Smooth muscle cell (in vitro differentiated cells): ENCODE measurements around the gene SRSF8. TPM values are rescaled to one million over a fixed set of nuclear protein-coding genes. Genes with fewer than 3 reads are reported as not detected.

Source experiments
- DNase-seq: peaks from one replicate; lab custom pipeline; 2025; ENCODE audit not compliant: unreplicated experiment; lab: John Stamatoyannopoulos, UW
- H2AFZ ChIP-seq: fragments of 200-600 bp; sonication (generic); 2 replicates; pipeline ENCODE4 v1.6.0; 2016; ENCODE audit warnings: antibody characterized with exemption, low read depth, mild to moderate bottlenecking
- H3F3A ChIP-seq: fragments of 200-600 bp; sonication (generic); 2 replicates; pipeline ENCODE4 v1.6.0; 2017; ENCODE audit warnings: antibody characterized with exemption, low read depth
- H3K27ac ChIP-seq: fragments of 200-600 bp; sonication (generic); 2 replicates; pipeline ENCODE4 v1.5.1; 2016; ENCODE audit warnings: low read depth, mild to moderate bottlenecking
- H3K27me3 ChIP-seq: fragments of 200-600 bp; sonication (generic); 2 replicates; pipeline ENCODE4 v1.6.1; 2016; ENCODE audit warnings: low read depth, mild to moderate bottlenecking
- H3K36me3 ChIP-seq: fragments of 200-600 bp; sonication (generic); 2 replicates; pipeline ENCODE4 v1.5.1; 2016; ENCODE audit warnings: low read depth
- H3K4me1 ChIP-seq: fragments of 200-600 bp; sonication (generic); 2 replicates; pipeline ENCODE4 v1.5.1; 2016; ENCODE audit warnings: low read depth
- H3K4me2 ChIP-seq: fragments of 200-600 bp; sonication (generic); 2 replicates; pipeline ENCODE4 v1.6.0; 2016; ENCODE audit warnings: mild to moderate bottlenecking
- H3K4me3 ChIP-seq: fragments of 200-600 bp; sonication (generic); 2 replicates; pipeline ENCODE4 v1.5.1; 2016; ENCODE audit warnings: mild to moderate bottlenecking
- H3K79me2 ChIP-seq: fragments of 200-600 bp; sonication (generic); 2 replicates; pipeline ENCODE4 v1.6.0; 2016; ENCODE audit warnings: low read depth, mild to moderate bottlenecking
- H3K9ac ChIP-seq: fragments of 200-600 bp; sonication (generic); 2 replicates; pipeline ENCODE4 v1.6.0; 2016; ENCODE audit warnings: low read depth
- H3K9me3 ChIP-seq: fragments of 200-600 bp; sonication (generic); replicated peaks from 2 replicates; pipeline ENCODE4 v1.5.1; 2016; ENCODE audit warnings: low read depth
- H4K20me1 ChIP-seq: fragments of 200-600 bp; sonication (generic); 2 replicates; pipeline ENCODE4 v1.6.0; 2016; ENCODE audit warnings: low read depth
- CTCF ChIP-seq: fragments of 200-600 bp; sonication (generic); IDR thresholded peaks from 2 replicates; pipeline ENCODE4 v1.5.1; 2017; ENCODE audit warnings: borderline replicate concordance, mild to moderate bottlenecking, antibody characterized with exemption; ENCODE audit not compliant: insufficient read depth, poor library complexity, severe bottlenecking
- WGBS: methylation state at CpG from one replicate; pipeline ENCODE4 v1.1.7; 2016; ENCODE audit warnings: low lambda C conversion rate; 5-methylcytosine and 5-hydroxymethylcytosine counted together
- polyA plus RNA-seq: library from polyadenylated mRNA; unstranded; fragments of >200 nt; fragmentation: Nextera tagmentation; extraction: Ambion mirVana; gene quantifications from 2 replicates; pipeline ENCODE4 v1.2.1, GENCODE V29; 2016
- total RNA-seq: library from RNA; depleted of rRNA; stranded (reverse); fragments of >200 nt; gene quantifications from 2 replicates; pipeline ENCODE4 v1.2.3, GENCODE V29; 2014

SRSF8 gene
- total and polyA plus RNA-seq, 2 experiments from 2014 or later, result 40.5 to 43.5 TPM

- TF ChIP-seq CTCF, result no peak
- WGBS, result 93% methylated on average over 1 of the region's 1 CpG
- Histone ChIP-seq H3K4me1 (peaks cover 10% of the 10 kb centered on the region), H3K4me3 (no peak overlapping the region), H3F3A (peaks cover 11% of the 10 kb centered on the region), H3K36me3 (no peaks in the 10 kb centered on the region), H4K20me1 (no peaks in the 10 kb centered on the region), H2AFZ (no peak overlapping the region), H3K27ac (no peak overlapping the region), H3K4me2 (no peak overlapping the region), H3K9ac (no peak overlapping the region), H3K79me2 (peaks cover 17% of the 10 kb centered on the region), H3K27me3 (no peaks in the 10 kb centered on the region), H3K9me3 (no peaks in the 10 kb centered on the region)
- DNase-seq, result no peak
These were observed 20.3 kb downstream of the SRSF8 start for GRCh38 chr11:95086836-95087570.

DNA sequence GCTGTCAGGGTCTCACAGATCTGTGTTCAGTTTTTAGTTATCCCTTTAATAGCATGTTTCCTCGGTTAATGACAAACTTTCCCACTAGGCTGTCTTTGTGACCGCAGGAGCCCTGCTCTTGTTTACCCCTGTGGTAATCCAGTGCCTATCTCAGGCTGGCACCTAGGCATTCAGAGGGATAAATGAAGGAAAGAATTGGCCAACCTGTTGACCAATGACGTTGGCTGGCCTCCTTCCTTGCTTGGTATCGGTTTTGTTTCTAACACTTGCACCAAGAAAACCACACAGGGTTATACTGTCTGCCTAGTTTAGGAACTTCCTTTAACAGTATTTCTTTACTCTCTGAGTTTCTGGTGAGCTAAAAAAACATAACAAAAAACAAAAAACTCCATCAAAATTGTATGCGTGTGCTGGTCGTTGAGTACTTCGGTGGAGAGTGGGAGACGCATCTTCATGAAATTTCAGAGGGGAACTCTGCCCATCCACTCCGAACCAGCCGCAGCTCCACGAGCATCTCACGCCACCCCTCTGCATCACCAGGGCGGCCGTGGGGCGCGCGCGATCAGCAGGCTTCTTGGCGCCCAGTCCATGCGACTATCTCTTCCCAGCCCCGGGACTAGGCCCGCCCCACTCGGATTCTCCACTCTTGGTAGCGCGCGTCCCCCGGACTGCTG lies 22.4 kb downstream of the SRSF8 start:
- Histone ChIP-seq H3K9ac (no peak overlapping the region), H3K9me3 (no peaks in the 10 kb centered on the region), H2AFZ (peak overlapping the region; percentile 60), H3K27me3 (no peaks in the 10 kb centered on the region), H3F3A (peaks cover 28% of the 10 kb centered on the region), H3K4me2 (peak overlapping the region; percentile 94), H3K4me3 (peak overlapping the region; percentile 88), H4K20me1 (peaks cover 7% of the 10 kb centered on the region), H3K36me3 (no peaks in the 10 kb centered on the region), H3K27ac (peak overlapping the region; percentile 3), H3K4me1 (peaks cover 20% of the 10 kb centered on the region), H3K79me2 (peaks cover 29% of the 10 kb centered on the region)
- 23% methylated on average over 19 of the region's 27 CpGs for WGBS
- DNase-seq, result no peak
- no peak for TF ChIP-seq CTCF

DNA sequence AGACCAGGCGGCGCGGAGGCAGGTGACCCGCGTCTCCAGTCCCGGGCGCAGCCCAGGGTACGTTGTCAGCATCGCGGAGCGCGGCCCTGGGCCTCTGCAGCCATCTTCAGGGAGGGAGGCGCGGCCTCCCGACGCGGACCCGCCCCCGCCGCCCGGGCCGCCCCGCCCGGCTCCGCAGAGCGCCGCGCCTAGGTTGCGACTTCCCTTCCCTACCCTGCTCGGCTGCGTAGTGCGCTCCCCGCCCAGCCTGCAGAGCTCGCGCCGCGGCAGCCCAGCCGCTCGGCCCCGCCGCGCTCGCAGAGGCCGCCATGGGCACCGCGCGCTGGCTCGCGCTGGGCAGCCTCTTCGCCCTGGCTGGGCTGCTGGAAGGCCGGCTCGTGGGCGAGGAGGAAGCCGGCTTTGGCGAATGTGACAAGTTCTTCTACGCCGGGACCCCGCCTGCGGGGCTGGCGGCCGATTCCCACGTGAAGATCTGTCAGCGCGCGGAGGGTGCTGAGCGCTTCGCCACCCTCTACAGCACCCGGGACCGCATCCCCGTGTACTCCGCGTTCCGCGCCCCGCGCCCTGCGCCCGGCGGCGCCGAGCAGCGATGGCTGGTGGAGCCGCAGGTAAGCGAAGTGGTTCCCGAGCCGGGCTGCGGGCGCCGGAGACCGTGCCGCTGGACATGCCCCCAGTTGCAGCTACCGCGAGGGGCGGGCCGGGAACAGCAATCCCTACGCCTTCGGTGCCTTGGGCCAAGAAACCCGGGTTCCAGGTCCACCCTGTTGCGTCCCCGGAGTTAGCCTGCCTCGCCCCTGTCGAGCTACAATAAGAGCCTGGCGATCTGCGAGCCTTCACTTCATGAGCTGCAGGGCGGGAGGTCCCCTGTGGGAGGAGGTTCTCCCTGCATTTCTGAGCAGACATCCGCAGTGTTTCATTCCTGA lies 23.2 kb downstream of the SRSF8 start, which contains the start of gene ENDOD1:
ENDOD1 (plus strand) TSS at position 227 of the 923 bp plus-strand sequence; CDS start at position 309, 82 bp downstream.
- no peak for TF ChIP-seq CTCF
- WGBS, result 1% methylated on average over 80 of the region's 106 CpGs
- DNase-seq, result peak; percentile 61

More for the DNA sequence above, 23.2 kb downstream of the SRSF8 start, which contains the start of gene ENDOD1:
- Histone ChIP-seq H3K4me1 (peaks cover 20% of the 10 kb centered on the region), H3K36me3 (no peaks in the 10 kb centered on the region), H3K4me2 (peak within 1 kb of the TSS; percentile 94), H3K79me2 (peaks cover 37% of the 10 kb centered on the region), H3K9me3 (no peaks in the 10 kb centered on the region), H3K27ac (peak within 1 kb of the TSS; percentile 78), H3F3A (peaks cover 28% of the 10 kb centered on the region), H4K20me1 (peaks cover 7% of the 10 kb centered on the region), H3K27me3 (no peaks in the 10 kb centered on the region), H3K4me3 (peak within 1 kb of the TSS; percentile 88), H3K9ac (peak within 1 kb of the TSS; percentile 76), H2AFZ (peak within 1 kb of the TSS; percentile 60)
